ENCODE results near the gene THOC7. TPM values are rescaled to one million over a fixed set of nuclear protein-coding genes. Genes with fewer than 3 reads are reported as not detected.

Gene THOC7
- 10 to 100 TPM; 47.9 to 63.7 (median 57.3) TPM for total RNA-seq
- long read RNA-seq, donor 1, transcript THOC7-201 (8 exons, 990 nt), result major isoform, 37 of 45 reads
- long read RNA-seq, donor 1, partial matches to known transcripts, result 2 of 45 reads
- long read RNA-seq, donor 1, other reads (novel, unspliced or antisense), result 3 of 45 reads
- long read RNA-seq, donor 2, transcript THOC7-201 (8 exons, 990 nt), result major isoform, 18 of 28 reads
- long read RNA-seq, donor 2, partial matches to known transcripts, result 3 of 28 reads
- long read RNA-seq, donor 2, other reads (novel, unspliced or antisense), result 6 of 28 reads

DNA sequence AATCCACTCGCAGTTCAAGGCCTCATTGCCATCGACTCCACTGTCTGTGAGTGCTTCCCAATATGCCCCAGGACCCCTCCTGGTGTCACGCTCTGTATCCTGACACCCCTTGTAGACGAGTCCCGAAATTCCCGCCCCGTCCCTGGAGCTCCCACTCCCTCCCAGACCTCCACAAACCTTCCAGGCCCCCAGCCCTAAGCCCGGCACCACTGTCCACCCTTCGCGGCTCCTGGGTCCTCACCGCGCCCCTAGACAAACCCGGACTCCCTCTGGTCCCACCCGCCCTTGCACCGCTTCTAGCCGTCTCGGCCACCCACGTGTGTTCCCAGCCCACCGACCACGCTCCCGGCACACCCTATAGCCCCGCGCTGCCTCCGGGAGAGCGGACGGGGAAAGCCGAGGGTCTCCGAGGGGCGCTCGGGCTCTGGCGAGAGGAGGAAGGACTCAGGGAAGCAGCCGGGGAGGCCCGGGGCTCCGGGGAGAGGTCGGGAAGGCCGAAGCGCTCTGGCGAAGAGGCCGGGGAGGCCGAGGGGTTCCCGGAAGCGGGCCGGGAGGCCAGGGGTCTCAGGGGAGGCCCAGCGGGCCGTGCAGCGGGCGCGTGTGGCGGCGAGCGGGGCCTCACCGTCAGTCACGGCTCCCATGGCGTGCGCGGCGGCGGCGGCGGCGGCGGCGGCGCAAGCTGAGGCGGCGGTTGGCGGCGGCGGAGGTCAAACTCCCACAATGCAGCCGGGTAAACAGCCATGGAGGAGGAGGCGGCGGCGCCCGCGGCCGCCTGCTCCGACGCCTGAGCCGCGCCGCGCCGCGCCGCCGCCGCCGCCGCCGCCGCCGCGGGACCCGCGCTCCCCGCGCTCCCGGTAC, at the start of gene THOC7, which contains the start of gene ATXN7:
Gene THOC7, minus strand, starts transcription at position 656 of the 858 bp plus-strand sequence. Its CDS starts 15 bp downstream, at position 641.
Gene ATXN7, plus strand, starts transcription at position 718 of the 858 bp plus-strand sequence. CDS start 48,732 bp downstream, outside the sequence.
- H3K9me3 ChIP-seq, result no peaks in the 10 kb centered on the region
- H3K36me3 ChIP-seq (ENCODE audit: low read depth), result no peaks in the 10 kb centered on the region
- TF ChIP-seq, protein P1, sequence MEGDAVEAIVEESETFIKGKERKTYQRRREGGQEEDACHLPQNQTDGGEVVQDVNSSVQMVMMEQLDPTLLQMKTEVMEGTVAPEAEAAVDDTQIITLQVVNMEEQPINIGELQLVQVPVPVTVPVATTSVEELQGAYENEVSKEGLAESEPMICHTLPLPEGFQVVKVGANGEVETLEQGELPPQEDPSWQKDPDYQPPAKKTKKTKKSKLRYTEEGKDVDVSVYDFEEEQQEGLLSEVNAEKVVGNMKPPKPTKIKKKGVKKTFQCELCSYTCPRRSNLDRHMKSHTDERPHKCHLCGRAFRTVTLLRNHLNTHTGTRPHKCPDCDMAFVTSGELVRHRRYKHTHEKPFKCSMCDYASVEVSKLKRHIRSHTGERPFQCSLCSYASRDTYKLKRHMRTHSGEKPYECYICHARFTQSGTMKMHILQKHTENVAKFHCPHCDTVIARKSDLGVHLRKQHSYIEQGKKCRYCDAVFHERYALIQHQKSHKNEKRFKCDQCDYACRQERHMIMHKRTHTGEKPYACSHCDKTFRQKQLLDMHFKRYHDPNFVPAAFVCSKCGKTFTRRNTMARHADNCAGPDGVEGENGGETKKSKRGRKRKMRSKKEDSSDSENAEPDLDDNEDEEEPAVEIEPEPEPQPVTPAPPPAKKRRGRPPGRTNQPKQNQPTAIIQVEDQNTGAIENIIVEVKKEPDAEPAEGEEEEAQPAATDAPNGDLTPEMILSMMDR (IDR thresholded peaks at IDR 0.05), result no peak
- ATAC-seq, result peak; percentile 88
- H3K4me1 ChIP-seq (ENCODE audit: low read depth), result peaks cover 5% of the 10 kb centered on the region
- peak; percentile 78 to 85 (median 85) for DNase-seq
- H3K4me3 ChIP-seq, result peak within 1 kb of the TSS; percentile 91
- intact Hi-C loops (cut with DNase I, micrococcal nuclease), result no loop called here

DNA sequence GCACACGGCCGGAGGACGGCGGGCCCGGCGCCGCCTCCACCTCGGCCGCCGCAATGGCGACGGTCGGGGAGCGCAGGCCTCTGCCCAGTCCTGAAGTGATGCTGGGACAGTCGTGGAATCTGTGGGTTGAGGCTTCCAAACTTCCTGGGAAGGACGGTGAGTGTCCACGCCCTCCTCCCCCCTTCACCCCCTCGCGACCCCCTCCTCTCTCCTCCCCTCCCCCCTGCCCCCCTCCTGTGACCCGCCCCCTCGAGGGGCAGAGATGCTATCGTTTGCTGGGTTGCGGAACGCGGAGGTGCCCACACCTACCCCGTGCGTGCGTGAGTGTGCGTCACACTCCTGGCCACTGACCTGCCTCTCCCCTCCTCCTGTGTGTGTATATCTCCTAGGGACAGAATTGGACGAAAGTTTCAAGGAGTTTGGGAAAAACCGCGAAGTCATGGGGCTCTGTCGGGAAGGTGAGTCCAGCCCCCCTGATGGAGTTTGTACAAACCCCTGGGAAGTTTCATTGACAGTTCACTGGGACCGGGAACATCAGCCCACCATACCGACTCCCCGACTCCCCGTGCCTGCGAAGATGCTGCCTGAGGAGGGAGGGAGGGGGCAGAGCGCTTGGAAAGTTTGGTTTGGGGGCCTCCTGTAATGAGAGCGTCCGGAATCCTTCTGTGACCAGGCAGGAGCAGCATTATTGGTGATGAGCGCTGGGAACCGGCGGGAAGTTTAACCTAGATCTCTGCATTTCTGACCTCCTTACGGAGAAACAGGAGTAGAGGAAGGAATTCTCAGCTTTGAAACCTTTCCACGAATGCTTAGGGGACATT, 49.4 kb upstream of the THOC7 start:
- intact Hi-C loops (cut with DNase I, micrococcal nuclease), result no loop called here
- DNase-seq (peak; percentile 70 to 86 (median 76)), ATAC-seq (peak; percentile 58)
- Histone ChIP-seq H3K4me3 (peak overlapping the region; percentile 46), H3K36me3 (ENCODE audit: low read depth) (no peaks in the 10 kb centered on the region), H3K9me3 (no peaks in the 10 kb centered on the region), H3K4me1 (ENCODE audit: low read depth) (peaks cover 21% of the 10 kb centered on the region)
- TF ChIP-seq, protein P1 (IDR thresholded peaks at IDR 0.05), result no peak

DNA sequence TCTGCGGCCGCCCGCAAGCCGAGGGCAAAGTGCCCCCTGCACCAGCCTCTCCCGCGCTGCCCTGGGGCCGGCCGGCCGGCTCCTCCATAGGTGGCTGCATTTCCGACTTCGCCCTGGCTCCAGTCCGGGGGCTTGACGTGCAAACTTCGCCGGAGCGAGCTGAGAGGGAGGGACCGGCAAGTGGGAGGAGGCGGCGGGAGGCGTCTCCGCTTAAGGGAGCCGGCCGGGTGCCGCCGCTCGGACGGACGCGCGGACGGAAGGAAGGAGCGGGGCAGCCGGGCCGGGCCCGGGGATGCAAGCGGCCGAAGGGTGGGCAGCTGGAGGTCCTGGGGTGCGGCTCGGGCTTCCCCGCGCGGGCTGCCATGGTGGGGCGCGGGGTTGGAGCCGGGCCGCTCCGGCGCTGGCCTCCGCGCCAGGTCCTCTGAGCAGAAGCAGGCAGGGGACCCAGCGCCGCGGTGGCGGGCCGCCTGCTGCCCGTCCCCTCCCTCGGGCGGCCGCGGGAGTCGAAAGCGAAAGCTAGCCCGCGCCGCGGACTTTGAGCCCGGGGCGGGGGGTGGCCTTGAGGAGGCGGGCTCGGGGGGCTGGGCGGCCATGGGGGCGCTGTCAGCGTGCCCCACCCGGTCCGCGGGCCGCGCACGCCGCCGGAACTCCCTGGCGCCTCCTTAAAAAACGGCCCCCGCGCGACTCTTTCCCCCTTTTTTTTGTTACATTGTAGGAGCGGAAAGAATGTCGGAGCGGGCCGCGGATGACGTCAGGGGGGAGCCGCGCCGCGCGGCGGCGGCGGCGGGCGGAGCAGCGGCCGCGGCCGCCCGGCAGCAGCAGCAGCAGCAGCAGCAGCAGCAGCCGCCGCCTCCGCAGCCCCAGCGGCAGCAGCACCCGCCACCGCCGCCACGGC, 48.5 kb upstream of the THOC7 start, which contains the start of gene SCAANT1:
Gene SCAANT1, minus strand, starts transcription at position 511 of the 895 bp plus-strand sequence.
- ATAC-seq, result peak; percentile 89
- Histone ChIP-seq H3K4me3 (peak within 1 kb of the TSS; percentile 46), H3K4me1 (ENCODE audit: low read depth) (peaks cover 21% of the 10 kb centered on the region), H3K9me3 (no peaks in the 10 kb centered on the region), H3K36me3 (ENCODE audit: low read depth) (no peaks in the 10 kb centered on the region)
- TF ChIP-seq, protein P1 (IDR thresholded peaks at IDR 0.05), result no peak
- peak; percentile 91 to 96 (median 95) for DNase-seq
- intact Hi-C loops (cut with DNase I, micrococcal nuclease), result no loop called here

DNA sequence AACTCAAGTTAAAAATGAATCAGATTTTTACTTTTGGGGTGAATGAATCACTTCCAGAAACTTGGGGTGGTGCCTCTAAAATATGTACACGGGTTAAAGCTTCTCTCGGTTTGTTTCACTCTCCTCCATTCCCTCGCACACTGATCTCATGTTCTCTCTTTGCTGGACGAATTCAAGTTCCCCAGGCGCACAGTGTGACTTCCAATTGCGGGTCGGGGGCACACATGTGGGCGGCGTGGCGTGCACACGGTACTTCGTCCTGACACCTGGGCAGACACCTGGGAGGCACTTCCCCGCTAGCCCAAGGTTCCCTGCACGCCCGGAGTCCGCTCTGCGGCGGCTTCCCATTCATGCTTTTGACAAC, 47.9 kb upstream of the THOC7 start:
- intact Hi-C loops (cut with DNase I, micrococcal nuclease), result no loop called here
- Histone ChIP-seq H3K4me3 (peak overlapping the region; percentile 46), H3K9me3 (no peaks in the 10 kb centered on the region), H3K36me3 (ENCODE audit: low read depth) (no peaks in the 10 kb centered on the region), H3K4me1 (ENCODE audit: low read depth) (peaks cover 27% of the 10 kb centered on the region)
- TF ChIP-seq, protein P1 (IDR thresholded peaks at IDR 0.05), result no peak
- no peak for ATAC-seq
- no peak for DNase-seq
